Gastrocnemius medialis (tissue), 4 donors: Measurements from ENCODE around the gene DDX10.

ENCODE experiments used
- CTCF ChIP-seq, 5 experiments: fragments of 450-650 bp in 3 of 5; fragments of 200-600 bp in 2 of 5; sonication (generic) in 2 of 5; IDR thresholded peaks in 4 of 5; conservative IDR thresholded peaks in 1 of 5; 1 replicate in 4 of 5; 2 replicates in 1 of 5; pipeline ENCODE4 v1.5.1; 2016 to 2019; ENCODE audit warnings: antibody characterized with exemption in 5 of 5, mild to moderate bottlenecking in 3 of 5, moderate library complexity in 3 of 5
- POLR2A ChIP-seq, 2 donors: fragments of 450-650 bp; IDR thresholded peaks; one replicate each; pipeline ENCODE4 v1.6.1; 2017; ENCODE audit warnings: antibody characterized with exemption in 2 of 2, mild to moderate bottlenecking in 2 of 2, moderate library complexity in 2 of 2

DNA sequence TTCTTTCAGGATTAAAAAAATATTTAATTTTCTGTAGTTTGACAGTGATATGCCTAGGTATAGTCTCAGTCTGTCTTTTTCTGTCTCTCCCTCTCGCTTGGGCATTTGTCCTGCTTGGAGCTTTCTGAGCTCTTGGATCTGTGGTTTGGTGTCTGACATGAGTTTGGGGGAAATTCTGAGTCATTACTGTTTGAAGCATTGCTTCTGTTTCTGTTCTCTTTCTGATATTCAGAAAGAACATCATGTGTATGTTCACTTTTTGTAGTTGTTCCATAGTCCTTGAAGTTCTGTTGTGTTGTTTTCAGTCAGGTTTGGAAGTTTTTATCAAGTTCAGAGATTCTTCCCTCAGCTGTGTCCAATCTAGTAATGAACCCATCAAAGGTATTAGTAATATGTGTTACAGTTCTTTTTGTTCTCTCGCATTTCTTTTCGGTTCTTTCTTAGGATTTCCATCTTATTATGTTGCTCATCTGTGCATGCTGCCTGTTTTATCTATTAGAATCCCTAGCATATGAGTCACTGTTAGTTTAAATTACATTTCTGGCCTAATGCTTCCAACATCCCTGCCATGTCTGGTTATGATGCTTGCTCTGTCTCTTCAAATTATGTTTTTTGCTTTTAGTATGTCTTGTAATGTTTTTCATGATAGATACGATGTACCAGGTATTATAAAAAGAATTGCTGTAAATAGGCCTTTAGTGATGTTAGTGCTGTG is 48.4 kb downstream of the DDX10 start:
- TF ChIP-seq POLR2A (IDR thresholded peaks at IDR 0.05) (no peak), CTCF (IDR thresholded peaks at IDR 0.05 in 4 of 5, conservative IDR thresholded peaks at IDR 0.05 in 1 of 5) (no peak)
